ENCODE data around the gene GJB3.
"Not testable (repeated sequence)": the region's sequence is repeated elsewhere in the genome, so short reads cannot be mapped to it uniquely, and the experiment has no call there.

GJB3 gene

DNA sequence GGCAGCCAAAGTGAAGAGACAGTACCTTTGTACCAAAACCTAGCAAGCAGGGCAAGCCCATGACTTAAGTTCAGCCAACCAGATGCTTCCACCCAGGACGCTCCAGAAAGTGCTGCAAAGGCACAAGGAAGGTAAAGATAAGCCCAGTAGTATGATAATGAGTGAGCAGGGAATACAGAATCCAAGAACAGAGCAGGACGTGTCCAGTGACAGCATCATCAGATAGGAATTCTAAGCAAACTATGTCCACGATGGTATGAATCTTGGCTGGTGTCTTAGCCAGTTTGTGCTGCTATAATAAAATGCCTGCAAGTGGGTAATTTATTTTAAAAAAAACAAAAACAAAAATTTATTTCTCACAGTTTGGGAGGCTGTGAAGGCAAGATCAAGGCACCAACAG, 25.4 kb downstream of the GJB3 start:
- no peaks in the 10 kb centered on the region for H3K36me3 ChIP-seq (replicated peaks; ENCODE audit: low read depth, low read length)
- no peaks in the 10 kb centered on the region for H4K20me1 ChIP-seq (ENCODE audit: insufficient read depth, low read length)
- H3K27ac ChIP-seq (ENCODE audit: low read length), result no peak overlapping the region
- TF ChIP-seq, protein P1, sequence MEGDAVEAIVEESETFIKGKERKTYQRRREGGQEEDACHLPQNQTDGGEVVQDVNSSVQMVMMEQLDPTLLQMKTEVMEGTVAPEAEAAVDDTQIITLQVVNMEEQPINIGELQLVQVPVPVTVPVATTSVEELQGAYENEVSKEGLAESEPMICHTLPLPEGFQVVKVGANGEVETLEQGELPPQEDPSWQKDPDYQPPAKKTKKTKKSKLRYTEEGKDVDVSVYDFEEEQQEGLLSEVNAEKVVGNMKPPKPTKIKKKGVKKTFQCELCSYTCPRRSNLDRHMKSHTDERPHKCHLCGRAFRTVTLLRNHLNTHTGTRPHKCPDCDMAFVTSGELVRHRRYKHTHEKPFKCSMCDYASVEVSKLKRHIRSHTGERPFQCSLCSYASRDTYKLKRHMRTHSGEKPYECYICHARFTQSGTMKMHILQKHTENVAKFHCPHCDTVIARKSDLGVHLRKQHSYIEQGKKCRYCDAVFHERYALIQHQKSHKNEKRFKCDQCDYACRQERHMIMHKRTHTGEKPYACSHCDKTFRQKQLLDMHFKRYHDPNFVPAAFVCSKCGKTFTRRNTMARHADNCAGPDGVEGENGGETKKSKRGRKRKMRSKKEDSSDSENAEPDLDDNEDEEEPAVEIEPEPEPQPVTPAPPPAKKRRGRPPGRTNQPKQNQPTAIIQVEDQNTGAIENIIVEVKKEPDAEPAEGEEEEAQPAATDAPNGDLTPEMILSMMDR (IDR thresholded peaks at IDR 0.05; ENCODE audit: low read depth, low read length), result no peak
- no peak for TF ChIP-seq EZH2phosphoT487 (IDR thresholded peaks at IDR 0.05; ENCODE audit: low read depth)
- H3K9me3 ChIP-seq (ENCODE audit: insufficient read depth, low read length), result no peaks in the 10 kb centered on the region
- no peaks in the 10 kb centered on the region for H3K79me2 ChIP-seq (ENCODE audit: low read length)
- H3K27me3 ChIP-seq (ENCODE audit: low read depth, low read length), result no peaks in the 10 kb centered on the region
- no peak overlapping the region for H3K9ac ChIP-seq (ENCODE audit: low read length)
- H3K4me3 ChIP-seq (ENCODE audit: low read length), result no peak overlapping the region
- H3K4me1 ChIP-seq (ENCODE audit: low read length), result no peaks in the 10 kb centered on the region
- no peak overlapping the region for H2AFZ ChIP-seq (ENCODE audit: low read depth, low read length)
- H3K4me2 ChIP-seq (ENCODE audit: low read length), result no peak overlapping the region

DNA sequence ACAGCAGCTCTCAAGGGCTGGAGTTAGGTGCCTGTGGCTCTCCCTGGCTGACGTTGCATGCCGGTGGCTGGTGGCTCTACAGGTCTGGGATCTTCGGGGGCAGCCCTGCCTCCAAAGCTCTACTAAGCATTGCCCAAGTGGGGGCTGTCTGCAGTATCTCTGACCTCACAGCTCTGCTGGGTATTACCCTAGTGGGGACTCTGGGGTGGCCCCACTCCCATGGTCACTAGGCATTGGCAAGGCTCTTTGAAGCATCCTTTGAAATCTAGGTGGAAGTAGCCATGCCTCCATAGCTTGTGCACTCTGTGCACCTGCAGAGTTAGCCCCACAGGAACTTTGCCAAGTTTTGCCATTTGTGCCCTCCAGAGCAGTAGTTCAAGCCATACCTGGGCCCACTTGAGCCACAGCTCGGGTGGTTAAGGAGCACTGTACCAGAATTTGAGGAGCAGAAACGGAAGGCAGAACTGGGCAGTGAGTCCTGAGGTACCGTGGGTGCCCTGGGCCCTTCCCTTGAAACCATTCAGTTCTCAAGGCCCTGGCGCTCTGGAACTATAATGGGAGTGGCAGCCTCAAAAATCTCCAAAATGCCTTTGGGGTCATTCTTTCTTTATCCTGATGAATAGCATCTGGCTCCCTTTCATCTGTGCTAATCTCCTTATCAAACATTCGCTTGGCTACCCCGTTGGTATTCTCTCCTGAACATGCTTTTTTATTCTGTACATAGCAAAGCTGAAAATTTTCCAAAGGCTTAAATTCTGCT, 27.2 kb downstream of the GJB3 start:
- Histone ChIP-seq H3K4me1 (ENCODE audit: low read length) (no peaks in the 10 kb centered on the region), H3K79me2 (ENCODE audit: low read length) (no peaks in the 10 kb centered on the region), H2AFZ (ENCODE audit: low read depth, low read length) (no peak overlapping the region), H3K27me3 (ENCODE audit: low read depth, low read length) (no peaks in the 10 kb centered on the region), H3K4me3 (ENCODE audit: low read length) (no peak overlapping the region), H3K27ac (ENCODE audit: low read length) (no peak overlapping the region), H3K36me3 (replicated peaks; ENCODE audit: low read depth, low read length) (no peaks in the 10 kb centered on the region), H4K20me1 (ENCODE audit: insufficient read depth, low read length) (no peaks in the 10 kb centered on the region), H3K4me2 (ENCODE audit: low read length) (no peak overlapping the region), H3K9ac (ENCODE audit: low read length) (no peak overlapping the region), H3K9me3 (ENCODE audit: insufficient read depth, low read length) (no peaks in the 10 kb centered on the region)
- TF ChIP-seq, protein P1 (IDR thresholded peaks at IDR 0.05; ENCODE audit: low read depth, low read length), result no peak
- TF ChIP-seq EZH2phosphoT487 (IDR thresholded peaks at IDR 0.05; ENCODE audit: low read depth), result no peak

DNA sequence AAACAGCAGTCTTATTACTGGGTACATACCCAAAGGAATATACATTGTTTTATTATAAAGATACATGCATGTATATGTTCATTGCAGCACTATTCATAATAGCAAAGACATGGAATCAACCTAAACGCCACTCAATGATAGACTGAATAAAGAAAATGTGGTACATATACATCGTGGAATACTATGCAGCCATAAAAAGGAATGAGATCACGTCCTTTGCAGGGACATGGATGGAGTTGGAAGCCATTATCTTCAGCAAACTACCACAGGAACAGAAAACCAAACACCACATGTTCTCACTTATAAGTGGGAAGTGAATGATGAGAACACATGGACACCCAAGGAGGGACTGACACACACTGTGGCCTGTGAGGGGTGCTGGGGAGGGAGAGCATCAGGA, 29.8 kb downstream of the GJB3 start:
- not testable (repeated sequence) for H3K4me3 ChIP-seq (ENCODE audit: low read length); H3K79me2 ChIP-seq (ENCODE audit: low read length); H3K36me3 ChIP-seq (replicated peaks; ENCODE audit: low read depth, low read length); H3K27ac ChIP-seq (ENCODE audit: low read length); H3K27me3 ChIP-seq (ENCODE audit: low read depth, low read length); H3K4me1 ChIP-seq (ENCODE audit: low read length); H2AFZ ChIP-seq (ENCODE audit: low read depth, low read length); H3K9me3 ChIP-seq (ENCODE audit: insufficient read depth, low read length); H4K20me1 ChIP-seq (ENCODE audit: insufficient read depth, low read length); H3K9ac ChIP-seq (ENCODE audit: low read length); H3K4me2 ChIP-seq (ENCODE audit: low read length)

DNA sequence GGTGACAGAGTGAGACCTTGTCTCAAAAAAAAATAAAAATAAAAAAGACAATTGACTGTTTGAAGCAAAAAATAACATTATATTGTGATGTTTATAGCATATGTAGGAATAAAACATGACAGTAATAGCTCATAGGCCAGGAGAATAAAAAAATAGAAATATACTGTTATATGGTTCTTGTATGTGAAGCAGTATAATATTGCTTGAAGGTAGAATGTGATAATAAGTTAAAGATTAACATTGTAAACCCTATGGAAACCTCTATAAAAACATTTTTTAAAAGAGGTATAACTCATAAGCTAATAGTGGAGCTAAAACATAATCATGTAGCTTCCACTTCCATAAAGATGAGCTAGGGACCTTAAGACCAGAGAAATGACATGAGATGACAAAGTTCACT, 35.3 kb downstream of the GJB3 start:
- no peak overlapping the region for H3K4me2 ChIP-seq (ENCODE audit: low read length)
- no peak overlapping the region for H3K27ac ChIP-seq (ENCODE audit: low read length)
- H3K27me3 ChIP-seq (ENCODE audit: low read depth, low read length), result no peaks in the 10 kb centered on the region
- no peak overlapping the region for H3K9ac ChIP-seq (ENCODE audit: low read length)
- no peak overlapping the region for H2AFZ ChIP-seq (ENCODE audit: low read depth, low read length)
- no peaks in the 10 kb centered on the region for H3K4me1 ChIP-seq (ENCODE audit: low read length)
- no peak overlapping the region for H3K4me3 ChIP-seq (ENCODE audit: low read length)
- no peaks in the 10 kb centered on the region for H3K36me3 ChIP-seq (replicated peaks; ENCODE audit: low read depth, low read length)
- H4K20me1 ChIP-seq (ENCODE audit: insufficient read depth, low read length), result no peaks in the 10 kb centered on the region
- H3K79me2 ChIP-seq (ENCODE audit: low read length), result no peaks in the 10 kb centered on the region
- no peaks in the 10 kb centered on the region for H3K9me3 ChIP-seq (ENCODE audit: insufficient read depth, low read length)
- TF ChIP-seq, protein P1 (IDR thresholded peaks at IDR 0.05; ENCODE audit: low read depth, low read length), result no peak
- TF ChIP-seq EZH2phosphoT487 (IDR thresholded peaks at IDR 0.05; ENCODE audit: low read depth), result no peak
